NCI-H345 treated with DMSO at 0.1 percent for 48 hours (cell line): ENCODE measurements around the gene COX8A.
A peak's percentile ranks its signal among the peaks of the same experiment; 100 is the strongest.
"Not testable (repeated sequence)": the region's sequence is repeated elsewhere in the genome, so short reads cannot be mapped to it uniquely, and the experiment has no call there.

Experiments
- DNase-seq: peaks from one replicate; lab custom pipeline; 2025; ENCODE audit not compliant: unreplicated experiment; lab: John Stamatoyannopoulos, UW

COX8A gene

GRCh38 chr11:63974259-63975143, at the start of gene COX8A:
COX8A (plus strand) TSS chr11:63974620; CDS start chr11:63974681, 61 bp downstream.
- DNase-seq, result peak; percentile 98

GRCh38 chr11:63929616-63930015, 44.8 kb upstream of the COX8A start:
- DNase-seq, result no peak

- no peak for DNase-seq
These were observed 43.4 kb upstream of the COX8A start for GRCh38 chr11:63931045-63931444.

- DNase-seq, result no peak
These were observed 42.5 kb upstream of the COX8A start for GRCh38 chr11:63931876-63932275.

- DNase-seq, result no peak
These were observed 41.0 kb upstream of the COX8A start for GRCh38 chr11:63933459-63933858.

- DNase-seq, result peak; percentile 14
These were observed 36.5 kb upstream of the COX8A start for GRCh38 chr11:63937713-63938478.

- peak; percentile 78 for DNase-seq
These were observed 35.7 kb upstream of the COX8A start, which contains the start of gene NAA40 for GRCh38 chr11:63938479-63939396. NAA40 (plus strand) TSS chr11:63939002; CDS start chr11:63939097, 95 bp downstream.

GRCh38 chr11:63939397-63939891, 35.0 kb upstream of the COX8A start:
- DNase-seq, result no peak

- DNase-seq, result no peak
These were observed 33.6 kb upstream of the COX8A start for GRCh38 chr11:63940786-63941185.

GRCh38 chr11:63941901-63942300, 32.5 kb upstream of the COX8A start:
- DNase-seq, result no peak

GRCh38 chr11:63942803-63943202, 31.6 kb upstream of the COX8A start:
- DNase-seq, result no peak

GRCh38 chr11:63944987-63945386, 29.4 kb upstream of the COX8A start:
- no peak for DNase-seq

- DNase-seq, result peak; percentile 34
These were observed 28.8 kb upstream of the COX8A start for GRCh38 chr11:63945477-63946163.

GRCh38 chr11:63951779-63952536, 22.5 kb upstream of the COX8A start:
- no peak for DNase-seq

- no peak for DNase-seq
These were observed 21.9 kb upstream of the COX8A start for GRCh38 chr11:63952570-63952969.

GRCh38 chr11:63958008-63958407, 16.4 kb upstream of the COX8A start:
- no peak for DNase-seq

GRCh38 chr11:63961608-63962412, 12.6 kb upstream of the COX8A start:
- peak; percentile 77 for DNase-seq

- DNase-seq, result not testable (repeated sequence)
These were observed 10.5 kb upstream of the COX8A start for GRCh38 chr11:63963895-63964294.

- no peak for DNase-seq
These were observed 8.0 kb upstream of the COX8A start for GRCh38 chr11:63966444-63966843.
